Endometrium (tissue), 2 donors: ENCODE measurements around the gene PLPP3.

Experiments
- FAIRE-seq: peaks from 2 replicates; lab custom pipeline; 2012; peaks lifted over from hg19 to GRCh38; lab: Jason Lieb, UNC
- donor health status: control.
- donor health status: control.

PLPP3 gene

DNA sequence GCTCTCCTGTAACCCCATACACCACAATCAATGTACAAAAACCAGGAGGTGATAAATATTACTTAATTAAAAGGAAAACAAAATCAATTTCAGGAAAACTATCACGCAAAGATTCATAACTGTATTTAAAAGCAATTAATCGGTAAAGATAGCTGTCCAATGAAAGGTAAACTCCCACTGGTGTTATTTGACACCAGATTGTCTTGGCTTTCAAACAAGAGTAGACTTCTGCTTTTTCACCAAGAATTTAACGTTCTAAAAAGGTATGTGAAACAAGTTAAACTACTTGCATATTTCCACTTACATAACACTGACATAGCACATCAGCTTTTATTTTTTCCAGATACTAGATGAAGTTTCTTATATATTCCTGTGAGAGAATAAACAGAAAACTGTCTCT is 3.5 kb downstream of the PLPP3 start:
- no peak for FAIRE-seq

DNA sequence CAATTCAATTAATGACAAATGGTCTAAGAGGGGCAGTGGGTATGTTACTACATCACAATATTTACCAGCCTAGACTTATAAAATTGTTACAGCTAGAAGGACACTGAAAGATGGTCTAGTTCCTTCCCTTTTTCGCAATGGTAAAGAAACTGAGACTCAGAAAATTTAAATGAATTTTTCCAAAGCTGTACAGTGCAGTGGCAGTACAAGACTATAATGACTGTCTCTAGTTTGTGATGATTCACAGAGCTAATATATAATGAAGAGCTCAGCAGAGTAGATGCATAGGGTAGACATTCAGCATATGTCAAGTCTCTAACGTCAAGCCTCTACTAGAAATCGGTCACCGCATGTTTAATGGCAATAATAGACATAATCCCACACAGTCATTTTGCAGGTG is 4.6 kb downstream of the PLPP3 start:
- no peak for FAIRE-seq

- FAIRE-seq: no peak
Observed at GRCh38 chr1:56573311-56573710, 6.1 kb downstream of the PLPP3 start.

DNA sequence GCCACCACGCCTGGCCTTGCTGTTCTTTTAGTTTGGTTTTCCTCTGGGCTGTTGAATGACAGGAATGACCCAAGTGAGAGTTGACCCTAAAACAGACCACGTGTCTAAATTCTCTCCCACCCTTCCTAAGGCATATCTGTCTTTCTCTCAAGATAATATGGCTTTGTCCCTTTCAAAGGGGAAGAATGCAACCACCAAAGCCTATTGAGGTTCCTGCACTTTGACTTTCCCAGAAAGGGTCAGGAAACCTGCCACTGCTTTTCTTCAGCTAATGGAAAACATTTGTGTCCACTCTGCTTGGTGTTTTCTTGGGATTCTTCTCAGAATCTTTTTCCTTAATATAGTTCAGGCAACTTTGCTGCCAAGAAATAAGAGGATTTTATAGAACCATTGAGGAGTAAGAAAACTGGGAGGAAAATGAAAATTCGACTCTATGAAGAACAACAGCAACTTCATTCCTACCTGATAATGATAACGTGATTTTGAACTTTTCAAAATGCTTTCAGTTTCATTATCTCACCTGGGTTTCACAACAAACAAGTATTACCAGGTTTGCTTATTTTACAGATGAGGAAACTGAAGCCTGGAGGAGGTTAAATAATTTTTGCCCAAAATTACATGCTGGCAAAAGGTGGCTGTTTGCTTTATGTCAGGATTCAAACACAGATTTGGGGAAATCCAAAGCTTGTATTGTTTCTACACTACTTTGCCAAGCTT is 6.9 kb downstream of the PLPP3 start:
- FAIRE-seq: no peak

DNA sequence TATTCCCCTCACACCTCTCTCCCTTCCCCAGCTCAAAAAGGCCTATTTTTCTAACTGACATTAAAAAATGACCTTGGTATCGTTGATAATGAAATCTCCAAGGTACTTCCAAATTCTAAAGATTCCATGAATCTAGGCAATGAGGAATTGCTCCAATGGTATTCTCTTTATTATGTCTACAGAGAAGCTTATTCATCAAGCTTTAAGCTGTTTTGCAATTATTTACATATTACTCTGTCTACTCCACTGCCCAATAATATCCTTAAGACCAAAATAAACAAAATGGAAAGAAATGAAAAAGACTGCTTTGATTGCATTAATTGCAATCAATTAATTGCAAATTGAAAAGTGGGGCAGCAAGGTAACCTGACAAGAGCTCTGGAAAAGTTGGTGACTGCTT is 7.9 kb downstream of the PLPP3 start:
- FAIRE-seq: no peak

DNA sequence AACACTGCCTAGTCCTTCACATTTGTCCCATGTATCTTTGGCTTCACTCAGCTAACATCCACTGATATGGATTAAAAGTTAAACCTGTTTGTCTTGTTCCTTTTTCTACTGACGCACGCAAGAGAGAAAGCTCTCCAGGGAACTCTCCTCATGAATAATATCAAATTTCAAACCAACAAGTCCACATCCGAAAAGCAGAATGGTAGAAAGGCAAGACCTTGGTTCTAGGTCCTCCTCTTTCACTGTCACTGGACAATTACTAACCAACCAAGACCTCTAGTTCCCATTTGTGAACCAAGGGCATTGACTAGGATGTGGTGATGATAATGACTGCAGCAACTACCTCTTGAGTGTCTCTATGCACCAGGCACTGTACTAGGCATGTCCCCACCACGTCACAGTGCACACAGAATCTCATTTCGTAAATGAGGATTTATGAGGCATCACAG is 8.4 kb downstream of the PLPP3 start:
- FAIRE-seq: no peak

DNA sequence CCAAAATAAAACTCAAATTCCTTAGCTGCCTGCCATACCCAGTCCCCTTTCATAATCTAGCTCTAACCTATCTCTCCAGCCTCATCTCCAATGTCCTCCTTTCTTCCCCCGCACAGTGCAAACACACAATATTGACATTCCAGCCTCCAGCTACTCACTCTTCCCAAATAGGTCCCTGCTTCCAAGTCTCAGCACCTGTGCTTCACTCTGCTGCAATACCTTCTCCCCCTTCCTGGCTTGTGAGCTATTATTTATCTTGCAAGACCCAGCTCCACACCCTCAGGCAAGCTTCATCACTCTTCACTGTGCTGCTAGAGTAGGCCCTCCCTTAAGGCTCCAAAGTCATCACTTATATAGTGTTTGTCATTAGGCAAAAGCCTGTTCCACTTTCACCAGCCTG is 9.7 kb downstream of the PLPP3 start:
- no peak for FAIRE-seq

DNA sequence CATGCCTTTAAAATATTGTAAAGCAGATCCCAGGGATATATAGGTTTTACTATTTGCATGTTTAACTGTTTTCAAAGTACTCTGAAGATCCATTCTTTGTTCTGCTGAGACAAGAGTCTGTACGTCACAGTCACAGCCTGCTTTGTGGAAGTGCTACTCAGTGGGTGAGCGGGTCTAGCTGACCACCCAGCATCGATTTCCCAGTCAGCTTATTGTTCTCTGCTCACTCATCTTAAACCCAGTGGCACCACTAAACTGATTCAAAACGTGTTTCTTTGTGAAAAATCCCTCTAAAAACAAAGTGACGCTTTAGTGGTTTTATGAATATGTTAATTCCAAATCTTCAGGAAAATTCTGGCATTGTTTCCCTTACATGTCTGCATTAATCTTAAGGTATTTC is 12.4 kb downstream of the PLPP3 start:
- FAIRE-seq: no peak

DNA sequence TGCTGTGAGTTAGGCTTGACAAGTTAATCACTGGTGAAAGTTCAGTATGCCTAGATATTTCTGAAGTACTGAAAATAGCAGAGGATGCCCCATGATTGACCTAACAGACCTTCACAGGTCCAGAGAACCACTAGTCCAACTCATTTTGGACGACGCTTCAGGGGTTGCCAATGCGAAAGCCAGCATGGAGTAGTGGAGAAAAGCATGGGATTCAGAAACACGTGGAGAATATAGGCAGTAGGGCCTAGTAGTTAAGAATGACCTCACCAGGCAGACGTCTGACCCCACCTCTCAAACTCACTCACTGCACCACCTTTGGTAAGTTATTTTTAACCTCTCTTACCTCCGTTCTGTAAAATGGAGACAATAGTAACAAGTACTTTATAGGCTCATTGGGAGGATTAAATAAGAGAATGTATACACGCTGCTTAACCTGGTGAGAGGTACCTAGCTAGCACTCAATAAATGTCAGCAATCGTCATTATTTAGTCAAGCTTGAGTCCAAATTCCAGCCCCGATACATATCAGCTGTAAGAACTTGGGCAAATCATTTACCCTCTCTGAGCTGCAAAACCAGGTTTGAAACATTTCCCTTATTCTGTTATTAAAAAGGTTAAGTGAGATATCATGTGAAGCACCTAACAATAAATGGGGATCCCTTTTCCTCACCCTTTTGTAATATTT is 13.2 kb downstream of the PLPP3 start:
- no peak for FAIRE-seq

DNA sequence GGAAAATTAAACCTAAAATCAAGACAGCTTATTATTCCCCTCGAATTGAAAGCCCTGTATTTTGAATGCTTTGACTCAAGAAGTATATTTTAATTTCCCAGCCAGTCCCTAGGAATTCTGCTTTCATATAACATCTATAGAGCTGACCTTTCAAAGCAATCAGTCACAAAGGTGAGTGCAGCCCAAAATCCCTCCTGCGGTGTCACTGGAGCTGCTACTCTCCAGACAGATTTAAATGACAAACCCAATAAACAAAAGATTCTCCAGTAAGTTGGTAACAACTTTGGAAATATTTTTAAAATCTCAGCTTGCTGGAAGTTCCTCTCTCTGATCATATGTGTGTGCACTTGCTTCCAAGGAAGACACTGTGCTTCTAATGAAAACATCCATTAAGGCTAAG is 14.7 kb downstream of the PLPP3 start:
- FAIRE-seq: no peak

GRCh38 chr1:56563568-56563967 is 15.8 kb downstream of the PLPP3 start:
- FAIRE-seq: no peak

GRCh38 chr1:56562891-56563452 is 16.4 kb downstream of the PLPP3 start:
- FAIRE-seq: no peak

DNA sequence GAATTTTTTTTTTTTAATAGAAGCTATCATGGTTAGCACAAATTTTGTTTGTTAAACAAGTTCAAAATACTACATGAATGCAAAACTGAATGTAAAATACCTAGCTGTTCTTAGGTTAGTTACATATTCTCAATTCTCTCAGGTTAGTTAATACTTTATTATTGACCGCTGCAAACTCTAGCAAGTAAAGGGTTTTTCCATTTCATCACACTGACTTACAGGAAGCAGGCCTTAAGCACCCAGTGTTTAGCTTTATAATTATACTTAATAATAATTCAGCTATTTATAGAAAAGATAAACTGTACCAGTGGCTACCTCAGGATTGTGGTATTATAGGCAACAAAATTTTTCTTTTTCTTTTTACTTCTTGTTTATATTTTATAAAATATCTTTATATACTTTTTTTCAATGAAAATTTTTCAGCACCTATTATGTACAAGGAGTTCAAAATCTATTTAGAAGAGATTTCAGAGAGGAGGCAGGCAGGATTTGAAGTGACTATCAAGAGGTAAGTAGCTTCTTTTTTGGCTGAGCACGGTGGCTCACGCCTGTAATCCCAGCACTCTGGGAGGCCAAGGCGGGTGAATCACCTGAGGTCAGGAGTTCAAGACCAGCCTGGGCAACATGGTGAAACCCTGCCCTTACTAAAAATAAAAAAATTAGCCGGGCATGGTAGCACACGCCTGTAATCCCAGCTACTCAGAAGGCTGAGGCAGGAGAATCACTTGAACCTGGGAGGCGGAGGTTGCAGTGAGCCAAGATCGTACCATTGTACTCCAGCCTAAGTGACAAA is 17.9 kb downstream of the PLPP3 start:
- FAIRE-seq: peak; percentile 37

DNA sequence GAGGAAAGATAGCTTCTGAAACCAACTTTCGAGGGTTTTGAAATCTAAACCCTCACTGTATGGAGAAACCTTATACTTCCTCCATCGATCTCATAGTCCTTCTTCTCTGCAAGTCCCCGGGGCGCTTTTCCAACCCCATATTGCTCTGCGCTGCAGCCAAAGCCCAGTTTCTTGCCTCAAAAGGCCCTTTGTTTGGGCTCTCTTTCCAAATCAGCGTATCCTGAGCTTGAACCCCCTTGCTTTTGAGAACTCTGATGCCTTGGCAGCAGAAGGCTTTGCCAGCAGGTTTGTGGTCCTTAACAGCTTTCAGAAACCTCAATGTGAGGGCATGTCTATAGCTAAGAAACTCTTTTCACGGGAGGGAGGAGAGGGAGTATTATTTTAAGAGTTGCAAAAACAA is 21.6 kb downstream of the PLPP3 start:
- FAIRE-seq: no peak

DNA sequence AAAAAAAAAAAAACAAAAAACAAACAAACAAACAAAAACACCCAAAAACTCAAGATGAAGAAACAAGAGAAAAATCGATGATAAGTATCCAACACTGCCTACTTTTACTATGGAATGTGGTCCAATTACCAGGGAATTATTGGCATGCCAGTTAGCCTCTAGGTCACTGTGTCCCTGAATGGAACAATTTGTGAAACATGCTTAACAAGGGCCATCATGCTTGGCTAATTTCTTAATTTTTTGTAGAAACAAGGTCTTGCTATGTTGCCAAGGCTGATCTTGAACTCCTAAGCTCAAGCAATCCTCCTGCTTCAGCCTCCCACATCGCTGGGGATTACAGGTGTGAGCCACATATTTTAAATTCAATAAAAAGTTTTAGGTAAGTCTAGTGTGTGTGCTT is 23.9 kb downstream of the PLPP3 start:
- peak; percentile 61 for FAIRE-seq

DNA sequence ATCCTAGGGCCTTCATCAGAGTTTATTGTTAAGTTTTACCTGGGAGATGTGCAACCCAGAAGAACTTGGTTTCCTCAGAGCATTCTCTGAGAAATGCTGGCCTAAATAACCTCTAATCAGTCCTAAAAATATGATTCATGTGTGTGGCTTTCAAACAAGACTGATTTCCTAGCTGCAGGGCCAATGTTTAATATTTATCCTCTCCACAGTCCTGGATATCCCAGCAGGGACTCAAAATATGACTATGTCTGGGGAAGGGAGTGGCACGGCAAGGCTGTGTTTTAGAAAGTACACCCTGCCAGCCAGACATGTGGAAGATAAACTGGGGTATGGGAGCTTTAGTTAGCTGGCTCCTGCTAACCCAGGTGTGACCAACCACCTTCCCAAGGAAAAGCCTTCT is 26.3 kb downstream of the PLPP3 start:
- no peak for FAIRE-seq

- FAIRE-seq: no peak
Observed at GRCh38 chr1:56552349-56552748, 27.0 kb downstream of the PLPP3 start.

DNA sequence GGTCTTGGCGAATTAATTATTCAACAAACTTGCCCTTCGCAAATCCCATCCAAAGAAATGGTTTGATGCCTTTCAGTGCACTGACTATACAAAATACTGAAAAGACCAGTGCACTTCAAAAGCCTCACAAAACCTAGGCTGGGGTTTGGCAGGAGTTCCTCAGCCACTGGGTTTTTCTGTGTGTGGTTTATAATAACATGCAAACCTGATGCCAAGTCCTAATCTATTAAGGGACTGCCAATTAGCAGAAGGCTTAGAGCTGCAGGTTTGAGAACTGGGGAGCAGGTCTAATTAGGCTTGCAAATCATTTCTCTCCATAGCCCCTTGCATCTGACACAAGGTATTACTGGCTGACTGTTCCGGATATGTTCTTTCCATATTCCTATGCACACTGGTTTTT is 27.7 kb downstream of the PLPP3 start:
- no peak for FAIRE-seq

- no peak for FAIRE-seq
Observed at GRCh38 chr1:56550859-56551188, 28.5 kb downstream of the PLPP3 start.

- no peak for FAIRE-seq
Observed at GRCh38 chr1:56550138-56550858, 29.1 kb downstream of the PLPP3 start.

- FAIRE-seq: no peak
Observed at GRCh38 chr1:56548571-56548970, 30.8 kb downstream of the PLPP3 start.

- FAIRE-seq: no peak
Observed at GRCh38 chr1:56547977-56548376, 31.4 kb downstream of the PLPP3 start.
